Measurements from ENCODE around the gene KTI12.
"Not testable (repeated sequence)": the region's sequence is repeated elsewhere in the genome, so short reads cannot be mapped to it uniquely, and the experiment has no call there.

KTI12 gene

GRCh38 chr1:52033190-52034049 lies at the start of gene KTI12:
Gene KTI12 (minus strand): TSS chr1:52033810. CDS start chr1:52033761, 49 bp downstream.
- FAIRE-seq: no peak

- FAIRE-seq: no peak
Measured at GRCh38 chr1:52080014-52080415, 46.4 kb upstream of the KTI12 start.

- FAIRE-seq: not testable (repeated sequence)
Measured at GRCh38 chr1:52077277-52077676, 43.7 kb upstream of the KTI12 start.

GRCh38 chr1:52072291-52072690 lies 38.7 kb upstream of the KTI12 start:
- FAIRE-seq: no peak

GRCh38 chr1:52070704-52071103 lies 37.1 kb upstream of the KTI12 start:
- no peak for FAIRE-seq

GRCh38 chr1:52063192-52063591 lies 29.6 kb upstream of the KTI12 start:
- FAIRE-seq: no peak

- no peak for FAIRE-seq
Measured at GRCh38 chr1:52060822-52061221, 27.2 kb upstream of the KTI12 start.

- FAIRE-seq: no peak
Measured at GRCh38 chr1:52059888-52060287, 26.3 kb upstream of the KTI12 start.

- FAIRE-seq: no peak
Measured at GRCh38 chr1:52059321-52059720, 25.7 kb upstream of the KTI12 start.

GRCh38 chr1:52057876-52058415 lies 24.3 kb upstream of the KTI12 start:
- FAIRE-seq: no peak

GRCh38 chr1:52057255-52057654 lies 23.6 kb upstream of the KTI12 start:
- no peak for FAIRE-seq

- no peak for FAIRE-seq
Measured at GRCh38 chr1:52056937-52057231, 23.3 kb upstream of the KTI12 start.

- FAIRE-seq: peak; percentile 19
Measured at GRCh38 chr1:52056163-52056936, 22.7 kb upstream of the KTI12 start, which contains the start of gene BTF3L4. Gene BTF3L4 (plus strand): TSS chr1:52056295. CDS start chr1:52059848, 3,553 bp downstream.

- no peak for FAIRE-seq
Measured at GRCh38 chr1:52055866-52056162, 22.2 kb upstream of the KTI12 start.

GRCh38 chr1:52055066-52055865 lies 21.7 kb upstream of the KTI12 start, which contains the start of gene TXNDC12:
Gene TXNDC12 (minus strand): TSS chr1:52055191. CDS start chr1:52055096, 95 bp downstream.
- FAIRE-seq: no peak

- no peak for FAIRE-seq
Measured at GRCh38 chr1:52054496-52055065, 21.0 kb upstream of the KTI12 start.

GRCh38 chr1:52053862-52054261 lies 20.3 kb upstream of the KTI12 start:
- FAIRE-seq: no peak

GRCh38 chr1:52049337-52049736 lies 15.7 kb upstream of the KTI12 start:
- FAIRE-seq: not testable (repeated sequence)

- FAIRE-seq: not testable (repeated sequence)
Measured at GRCh38 chr1:52045666-52046195, 12.1 kb upstream of the KTI12 start.

- no peak for FAIRE-seq
Measured at GRCh38 chr1:52045236-52045635, 11.6 kb upstream of the KTI12 start.

- no peak for FAIRE-seq
Measured at GRCh38 chr1:52041551-52042185, 8.1 kb upstream of the KTI12 start.

GRCh38 chr1:52037909-52038308 lies 4.3 kb upstream of the KTI12 start:
- FAIRE-seq: no peak

Measured in TTC549 (cell line).